Common myeloid progenitor, CD34-positive (primary cell): Measurements from ENCODE around the gene GARIN1A. TPM values are rescaled to one million over a fixed set of nuclear protein-coding genes. Genes with fewer than 3 reads are reported as not detected.
"Not testable (repeated sequence)": the region's sequence is repeated elsewhere in the genome, so short reads cannot be mapped to it uniquely, and the experiment has no call there.

Source experiments
- CTCF ChIA-PET: fragments of 350-600 bp; sonication (Branson Sonifier 250); formaldehyde crosslinking; loops from one replicate; lab custom pipeline; 2021; ENCODE audit warnings: antibody characterized with exemption; lab: Charles Lee
- POLR2A ChIA-PET: fragments of 350-600 bp; sonication (Branson Sonifier 250); formaldehyde crosslinking; loops from one replicate; lab custom pipeline; 2021; ENCODE audit warnings: antibody characterized with exemption; lab: Charles Lee
- DNase-seq, 3 donors: peaks; one replicate each; pipeline versions ENCODE4 v3.0.0 to v3.0.0-alpha.2; 2013
- H3K27ac ChIP-seq, 2 experiments: 1 replicate in 1 of 2; 2 replicates in 1 of 2; pipeline ENCODE4 v1.7.0; 2013; ENCODE audit warnings: inconsistent platforms in 2 of 2, low read length in 2 of 2, mild to moderate bottlenecking in 2 of 2, low read depth in 1 of 2, moderate library complexity in 1 of 2; ENCODE audit not compliant: severe bottlenecking in 2 of 2, insufficient read depth in 1 of 2, poor library complexity in 1 of 2
- H3K27me3 ChIP-seq, 5 experiments: replicated peaks in 2 of 5; 1 replicate in 3 of 5; 2 replicates in 2 of 5; pipeline versions ENCODE4 v1.6.1 to v1.7.0; 2013; ENCODE audit warnings: low read length in 4 of 5, mild to moderate bottlenecking in 2 of 5, moderate library complexity in 2 of 5, inconsistent platforms in 1 of 5; ENCODE audit not compliant: insufficient read depth in 5 of 5, control insufficient read depth in 4 of 5
- H3K36me3 ChIP-seq, 4 experiments: 1 replicate in 2 of 4; 2 replicates in 2 of 4; pipeline versions ENCODE4 v1.6.1 to v1.7.0; 2013; ENCODE audit warnings: low read length in 3 of 4, control low read depth in 1 of 4, mild to moderate bottlenecking in 1 of 4; ENCODE audit not compliant: control insufficient read depth in 4 of 4, insufficient read depth in 4 of 4
- H3K4me1 ChIP-seq, 4 experiments: 1 replicate in 3 of 4; 2 replicates in 1 of 4; pipeline versions ENCODE4 v1.6.1 to v1.7.1; 2013; ENCODE audit warnings: low read length in 3 of 4, mild to moderate bottlenecking in 3 of 4, control low read depth in 1 of 4, inconsistent platforms in 1 of 4, moderate library complexity in 1 of 4; ENCODE audit not compliant: control insufficient read depth in 4 of 4, insufficient read depth in 4 of 4; ENCODE audit errors: control extremely low read depth in 1 of 4
- H3K4me3 ChIP-seq, 7 experiments: 1 replicate in 4 of 7; 2 replicates in 3 of 7; pipeline versions ENCODE4 v1.5.1 to v1.7.0; 2013; ENCODE audit warnings: mild to moderate bottlenecking in 7 of 7, low read length in 6 of 7, moderate library complexity in 6 of 7, inconsistent platforms in 2 of 7, low read depth in 2 of 7, control low read depth in 1 of 7; ENCODE audit not compliant: insufficient read depth in 4 of 7, control insufficient read depth in 1 of 7; ENCODE audit errors: extremely low read depth in 1 of 7
- H3K9me3 ChIP-seq, 5 experiments: 1 replicate in 4 of 5; 2 replicates in 1 of 5; pipeline versions ENCODE4 v1.6.1 to v1.7.1; 2013; ENCODE audit warnings: low read length in 4 of 5, mild to moderate bottlenecking in 2 of 5, inconsistent platforms in 1 of 5, low read depth in 1 of 5, moderate library complexity in 1 of 5; ENCODE audit not compliant: control insufficient read depth in 4 of 5, insufficient read depth in 2 of 5; ENCODE audit errors: control extremely low read depth in 1 of 5
- WGBS: methylation state at CpG from one replicate; pipeline ENCODE4 v1.1.5; 2013; ENCODE audit not compliant: insufficient coverage; 5-methylcytosine and 5-hydroxymethylcytosine counted together
- polyA plus RNA-seq: library from polyadenylated mRNA; unstranded; fragments of 120-200 nt; gene quantifications from one replicate; pipeline ENCODE4 v1.2.1, GENCODE V29; 2013

GARIN1A gene
- polyA plus RNA-seq, result 0.50 TPM

DNA sequence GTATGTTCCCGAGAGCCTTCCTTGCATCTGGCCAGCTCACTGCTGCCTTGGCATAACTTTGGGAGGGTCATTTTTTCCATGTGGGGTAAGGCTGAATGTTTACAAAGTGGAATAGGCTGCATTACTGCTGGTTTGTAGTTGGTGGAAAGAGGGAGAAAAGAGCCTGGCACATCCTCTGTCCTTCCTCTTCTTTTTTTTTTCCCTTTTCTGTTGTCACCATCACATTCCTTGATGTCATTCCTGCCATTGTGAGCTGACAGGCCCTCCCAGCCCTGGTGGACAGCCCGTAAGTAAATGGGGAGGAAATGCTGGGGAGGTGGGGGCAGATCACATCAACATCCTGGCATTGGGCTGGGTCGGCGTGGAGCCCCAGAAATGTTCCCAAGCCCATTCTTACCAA is at the start of gene GARIN1A:
TSS of gene GARIN1A (plus strand) at position 301 of the 400 bp plus-strand sequence. CDS start 106 bp downstream, outside the sequence.
- no peak within 1 kb of the TSS for H3K27ac ChIP-seq
- WGBS, result 87% methylated on average over 3 of the region's 4 CpGs
- no peaks in the 10 kb centered on the region for H3K9me3 ChIP-seq
- H3K4me3 ChIP-seq, result no peak within 1 kb of the TSS
- POLR2A ChIA-PET, result interaction anchor here (0.6 kb wide), 1 partner anchor 240 kb away, joined by 3 read pairs; no protein-coding TSS in a partner anchor
- no peaks in the 10 kb centered on the region for H3K36me3 ChIP-seq
- H3K4me1 ChIP-seq, result no peaks in the 10 kb centered on the region
- H3K27me3 ChIP-seq, result peaks cover 0 to 14% (median 5%) of the 10 kb centered on the region in 5 experiments
- no peak for DNase-seq
- CTCF ChIA-PET, result interaction anchor here (0.6 to 3.1 kb wide), 4 partner anchors 8 to 837 kb away, joined by 3 to 9 read pairs (median 7); no protein-coding TSS in a partner anchor

DNA sequence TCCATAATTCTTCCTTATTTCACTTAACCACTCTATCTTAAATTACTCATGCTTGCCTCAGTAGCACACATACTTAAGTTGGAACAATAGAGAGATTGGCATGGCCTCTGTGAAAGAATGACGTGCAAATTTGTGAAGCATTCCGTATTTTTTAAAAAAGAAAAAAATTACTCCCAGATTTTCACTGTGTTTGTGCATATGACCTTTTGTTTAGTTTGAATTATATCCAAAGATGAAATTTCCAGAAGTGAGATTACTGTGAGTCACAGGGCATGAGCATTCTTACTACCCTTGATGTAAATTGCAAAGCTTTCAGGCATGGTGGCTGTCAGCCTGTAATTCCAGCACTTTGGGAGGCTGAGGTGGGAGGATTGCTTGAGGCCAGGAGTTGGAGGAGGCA is 45.0 kb upstream of the GARIN1A start:
- POLR2A ChIA-PET, H3K27me3 ChIP-seq, H3K4me3 ChIP-seq, DNase-seq, H3K4me1 ChIP-seq, H3K9me3 ChIP-seq, H3K27ac ChIP-seq: not testable (repeated sequence)
- H3K36me3 ChIP-seq, result peaks cover 2 to 37% (median 12%) of the 10 kb centered on the region in 4 experiments
- CTCF ChIA-PET, result interaction anchor here (0.7 kb wide), 1 partner anchor 144 kb away, joined by 3 read pairs; no protein-coding TSS in a partner anchor
- WGBS, result no CpG with 5 or more reads among the region's 2 CpGs

DNA sequence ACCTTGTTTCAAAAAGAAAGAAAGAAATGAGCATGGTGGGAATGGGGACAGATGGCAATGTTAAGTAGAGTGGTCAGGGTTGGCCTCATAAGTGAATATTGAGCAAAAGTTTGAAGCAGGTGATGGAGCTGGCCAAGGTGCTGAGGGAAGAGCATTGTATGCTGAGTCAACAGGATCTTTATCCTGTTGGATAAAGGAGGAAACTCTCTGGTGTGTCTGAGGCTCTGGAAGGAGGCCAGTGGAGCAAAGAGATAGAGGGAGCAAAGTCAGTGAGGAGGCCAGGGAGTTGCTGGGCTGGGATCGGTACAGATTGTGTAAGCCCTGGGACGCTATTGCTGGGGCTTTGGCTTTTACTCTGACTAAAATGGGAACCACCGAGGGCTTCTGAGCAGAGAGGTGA is 38.2 kb upstream of the GARIN1A start:
- H3K9me3 ChIP-seq, H3K27ac ChIP-seq, H3K27me3 ChIP-seq, H3K4me1 ChIP-seq, DNase-seq, H3K4me3 ChIP-seq, CTCF ChIA-PET: not testable (repeated sequence)
- H3K36me3 ChIP-seq, result peaks cover 0 to 36% (median 15%) of the 10 kb centered on the region in 4 experiments
- no CpG with 5 or more reads among the region's 3 CpGs for WGBS
- POLR2A ChIA-PET, result interaction anchor here (0.6 kb wide), 1 partner anchor 73 kb away, joined by 3 read pairs; no protein-coding TSS in a partner anchor

DNA sequence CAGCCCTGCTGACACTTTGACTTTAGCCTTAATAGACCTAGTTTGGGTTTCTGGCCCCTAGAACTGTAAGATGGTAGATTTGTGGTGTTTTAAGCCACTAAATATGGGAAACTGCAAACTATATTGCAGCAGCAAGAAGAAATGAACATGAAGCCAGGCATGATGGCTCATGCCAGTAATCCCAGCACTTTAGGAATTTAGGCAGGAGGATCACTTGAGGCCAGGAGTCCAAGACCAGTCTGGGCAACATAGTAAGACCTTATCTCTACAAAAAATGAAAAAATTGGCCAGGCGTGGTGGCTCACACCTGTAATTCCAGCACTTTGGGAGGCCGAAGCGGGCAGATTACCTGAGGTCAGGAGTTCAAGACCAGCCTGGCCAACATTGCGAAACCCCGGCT is 26.9 kb upstream of the GARIN1A start:
- 100% methylated on average over 1 of the region's 5 CpGs for WGBS
- H3K9me3 ChIP-seq, H3K4me1 ChIP-seq, DNase-seq, H3K27me3 ChIP-seq, CTCF ChIA-PET, H3K4me3 ChIP-seq, POLR2A ChIA-PET, H3K27ac ChIP-seq: not testable (repeated sequence)
- peaks cover 2 to 24% (median 4%) of the 10 kb centered on the region in 4 experiments for H3K36me3 ChIP-seq

DNA sequence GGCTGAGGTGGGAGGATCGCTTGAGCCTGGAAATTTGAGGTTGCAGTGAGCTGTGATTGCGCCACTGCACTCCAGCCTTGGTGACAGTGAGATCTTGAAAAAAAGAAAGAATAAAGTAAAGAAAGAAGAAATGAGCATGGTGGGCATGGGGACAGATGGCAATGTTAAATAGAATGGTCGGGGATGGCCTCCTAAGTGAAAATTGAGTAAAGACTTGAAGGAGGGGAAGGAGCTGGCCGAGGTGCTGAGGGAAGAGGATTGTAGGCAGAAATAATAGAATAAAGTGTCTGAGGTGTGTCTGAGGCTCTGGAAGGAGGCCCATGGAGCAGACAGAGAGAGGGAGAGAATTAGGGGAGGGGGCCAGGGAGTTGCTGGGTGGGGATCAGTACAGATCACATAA is 26.2 kb upstream of the GARIN1A start:
- peaks cover 2 to 24% (median 4%) of the 10 kb centered on the region in 4 experiments for H3K36me3 ChIP-seq
- H3K27me3 ChIP-seq, CTCF ChIA-PET, POLR2A ChIA-PET, H3K27ac ChIP-seq, H3K4me3 ChIP-seq, DNase-seq, H3K9me3 ChIP-seq, H3K4me1 ChIP-seq: not testable (repeated sequence)
- WGBS, result 100% methylated on average over 1 of the region's 4 CpGs

DNA sequence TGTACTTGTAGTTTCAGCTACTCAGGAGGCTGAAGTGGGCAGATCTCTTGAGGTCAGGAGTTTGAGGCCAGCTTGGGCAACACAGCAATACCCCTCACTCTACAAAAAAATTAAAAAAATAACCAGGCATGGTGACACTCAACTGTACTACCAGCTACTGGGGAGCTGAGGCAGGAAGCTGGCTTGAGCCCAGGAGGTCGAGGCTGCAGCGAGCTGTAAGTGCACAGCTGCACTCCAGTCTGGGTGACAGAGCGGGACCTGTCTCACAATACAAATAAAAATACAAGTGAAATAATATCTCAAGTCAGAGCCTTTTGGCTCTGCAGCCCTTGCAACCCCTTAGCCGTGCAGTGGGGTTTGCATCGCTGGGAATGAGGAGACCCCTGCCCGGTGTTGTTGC is 25.2 kb upstream of the GARIN1A start:
- H3K27me3 ChIP-seq, result not testable (repeated sequence)

DNA sequence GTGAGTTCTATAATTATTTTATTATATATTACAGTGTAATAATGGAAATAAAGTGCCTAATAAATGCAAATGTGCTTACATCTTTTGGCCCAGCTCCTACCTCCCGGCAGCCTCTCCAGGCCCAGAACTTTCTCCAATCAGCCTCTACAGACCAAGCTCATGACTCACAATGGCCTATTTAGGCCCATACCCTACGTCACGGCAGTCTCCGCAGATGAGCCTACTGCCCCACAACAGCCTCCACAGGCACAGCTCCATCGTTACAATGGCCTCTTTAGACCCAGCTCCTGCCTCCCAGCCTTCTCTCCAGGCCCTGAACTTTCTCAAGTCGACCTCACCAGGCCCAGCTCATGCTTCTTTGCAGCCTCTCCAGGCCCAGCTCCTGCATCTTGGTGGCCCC is 21.0 kb upstream of the GARIN1A start:
- H3K4me1 ChIP-seq, POLR2A ChIA-PET, H3K4me3 ChIP-seq, H3K27ac ChIP-seq, H3K27me3 ChIP-seq, CTCF ChIA-PET, H3K9me3 ChIP-seq, DNase-seq: not testable (repeated sequence)
- no CpG with 5 or more reads among the region's 6 CpGs for WGBS
- H3K36me3 ChIP-seq, result peaks cover 0 to 14% (median 5%) of the 10 kb centered on the region in 4 experiments

More for the DNA sequence above, 25.2 kb upstream of the GARIN1A start:
- H3K4me3 ChIP-seq, POLR2A ChIA-PET, H3K9me3 ChIP-seq, H3K4me1 ChIP-seq, H3K27ac ChIP-seq, DNase-seq, CTCF ChIA-PET: not testable (repeated sequence)
- H3K36me3 ChIP-seq, result peaks cover 2 to 21% (median 7%) of the 10 kb centered on the region in 4 experiments
- no CpG with 5 or more reads among the region's 6 CpGs for WGBS
